PC-9 (cell line): ENCODE results near the gene ADGRD1.

Experiments used
- EZH2 ChIP-seq: fragments of 200-600 bp; sonication (generic); IDR thresholded peaks from 2 replicates; pipeline ENCODE4 v1.8.0; 2017; ENCODE audit warnings: antibody characterized with exemption, low read depth
- TF ChIP-seq, protein P1 (sequence below): fragments of 200-600 bp; sonication (generic); conservative IDR thresholded peaks from 2 replicates; pipeline ENCODE4 v1.6.1; 2017; ENCODE audit warnings: mixed run types, antibody characterized with exemption, mild to moderate bottlenecking, moderate library complexity

DNA sequence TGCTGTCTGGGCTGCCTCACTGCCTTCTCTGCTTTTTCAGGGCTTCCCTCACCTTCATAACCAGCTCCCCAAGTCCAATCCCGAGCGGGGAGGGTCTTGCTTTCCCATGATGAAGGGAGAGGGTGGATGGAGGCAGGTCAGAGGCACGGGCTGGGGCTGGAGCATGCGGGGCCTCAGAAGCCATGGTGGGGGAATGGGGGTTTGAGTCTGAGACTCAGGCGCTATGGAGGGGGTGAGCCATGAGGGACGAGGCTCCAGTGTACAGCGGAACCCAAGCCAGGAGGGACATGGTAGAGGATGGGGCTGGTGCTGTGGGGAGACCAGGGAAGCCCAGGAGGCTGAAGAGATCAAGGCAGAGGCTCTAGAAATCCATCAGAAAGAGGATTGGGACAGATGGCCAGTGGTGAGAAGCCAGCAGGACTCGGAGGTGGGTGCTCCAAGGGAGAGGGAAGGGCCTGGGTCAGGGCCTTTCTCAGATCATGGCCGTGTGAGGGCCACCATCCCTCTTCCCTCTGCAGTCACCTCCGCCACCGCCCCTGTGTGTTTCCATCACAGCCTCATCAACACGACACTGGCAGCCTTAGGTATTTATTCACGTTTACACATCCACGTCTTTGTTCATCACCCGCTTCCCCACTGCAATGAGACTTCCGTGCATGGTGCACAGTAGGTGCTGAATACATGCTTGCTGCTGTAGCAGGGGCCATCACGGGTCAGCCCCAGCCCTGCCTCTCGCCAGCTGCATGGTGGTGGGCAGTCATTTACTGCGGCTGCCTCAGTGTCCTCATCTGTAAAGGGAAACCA is 144.7 kb downstream of the ADGRD1 start:
- TF ChIP-seq, protein P1, sequence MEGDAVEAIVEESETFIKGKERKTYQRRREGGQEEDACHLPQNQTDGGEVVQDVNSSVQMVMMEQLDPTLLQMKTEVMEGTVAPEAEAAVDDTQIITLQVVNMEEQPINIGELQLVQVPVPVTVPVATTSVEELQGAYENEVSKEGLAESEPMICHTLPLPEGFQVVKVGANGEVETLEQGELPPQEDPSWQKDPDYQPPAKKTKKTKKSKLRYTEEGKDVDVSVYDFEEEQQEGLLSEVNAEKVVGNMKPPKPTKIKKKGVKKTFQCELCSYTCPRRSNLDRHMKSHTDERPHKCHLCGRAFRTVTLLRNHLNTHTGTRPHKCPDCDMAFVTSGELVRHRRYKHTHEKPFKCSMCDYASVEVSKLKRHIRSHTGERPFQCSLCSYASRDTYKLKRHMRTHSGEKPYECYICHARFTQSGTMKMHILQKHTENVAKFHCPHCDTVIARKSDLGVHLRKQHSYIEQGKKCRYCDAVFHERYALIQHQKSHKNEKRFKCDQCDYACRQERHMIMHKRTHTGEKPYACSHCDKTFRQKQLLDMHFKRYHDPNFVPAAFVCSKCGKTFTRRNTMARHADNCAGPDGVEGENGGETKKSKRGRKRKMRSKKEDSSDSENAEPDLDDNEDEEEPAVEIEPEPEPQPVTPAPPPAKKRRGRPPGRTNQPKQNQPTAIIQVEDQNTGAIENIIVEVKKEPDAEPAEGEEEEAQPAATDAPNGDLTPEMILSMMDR, result no peak
- no peak for TF ChIP-seq EZH2
